Transverse colon (tissue), 4 donors: ENCODE measurements around the gene KRTAP20-1. TPM values are rescaled to one million over a fixed set of nuclear protein-coding genes. Genes with fewer than 3 reads are reported as not detected.

ENCODE experiments used
- DNase-seq: peaks from one replicate; pipeline ENCODE4 v3.0.0-alpha.2; 2019
- H3K27ac ChIP-seq, 4 donors: fragments of 200-600 bp; sonication (generic); 2 replicates each; pipeline ENCODE4 v1.5.1; 2016 to 2018; ENCODE audit warnings: inconsistent platforms in 4 of 4
- H3K27me3 ChIP-seq: fragments of 200-600 bp; sonication (generic); 2 replicates; pipeline ENCODE4 v1.5.1; 2017; ENCODE audit warnings: inconsistent platforms
- H3K36me3 ChIP-seq, 4 donors: fragments of 200-600 bp; sonication (generic); 2 replicates each; pipeline ENCODE4 v1.5.1; 2017 to 2019; ENCODE audit warnings: inconsistent platforms in 4 of 4
- H3K4me1 ChIP-seq, 4 donors: fragments of 200-600 bp; sonication (generic); 2 replicates each; pipeline ENCODE4 v1.5.1; 2017 to 2020; ENCODE audit warnings: inconsistent platforms in 4 of 4
- H3K4me3 ChIP-seq, 4 donors: fragments of 200-600 bp; sonication (generic); 1 replicate in 1 of 4; 2 replicates in 3 of 4; pipeline versions ENCODE4 v1.5.1 to v1.6.1; 2017 to 2019; ENCODE audit warnings: inconsistent platforms in 4 of 4
- H3K9me3 ChIP-seq, 2 donors: fragments of 200-600 bp; sonication (generic); 2 replicates each; pipeline ENCODE4 v1.5.1; 2017 to 2019; ENCODE audit warnings: inconsistent platforms in 2 of 2
- CTCF ChIP-seq, 5 experiments: fragments of 200-600 bp in 3 of 5; fragments of 450-650 bp in 2 of 5; sonication (generic) in 3 of 5; IDR thresholded peaks; 1 replicate in 2 of 5; 2 replicates in 3 of 5; pipeline ENCODE4 v1.5.1; 2016 to 2017; ENCODE audit warnings: antibody characterized with exemption in 5 of 5, inconsistent platforms in 3 of 5, mild to moderate bottlenecking in 2 of 5, moderate library complexity in 1 of 5
- EP300 ChIP-seq: sonication (generic); formaldehyde crosslinking; IDR thresholded peaks from one replicate; pipeline ENCODE4 v1.6.1; 2017; ENCODE audit warnings: antibody characterized with exemption, low read depth
- POLR2A ChIP-seq: fragments of 450-650 bp; IDR thresholded peaks from one replicate; pipeline ENCODE4 v1.6.1; 2016; ENCODE audit warnings: antibody characterized with exemption, mild to moderate bottlenecking, moderate library complexity
- POLR2AphosphoS5 ChIP-seq, 3 donors: sonication (generic); formaldehyde crosslinking; IDR thresholded peaks; one replicate each; pipeline ENCODE4 v1.6.1; 2016; ENCODE audit warnings: antibody characterized with exemption in 3 of 3
- WGBS, 2 donors: methylation state at CpG; one replicate each; pipeline ENCODE4 v1.1.5; 2018; ENCODE audit warnings: low coverage in 1 of 2; 5-methylcytosine and 5-hydroxymethylcytosine counted together
- in situ Hi-C, 4 donors: fragments of 200-750 bp; cut with MboI; loops; one replicate each; pipeline versions ENCODE4 v1.15.0 to v1.15.1; 2017; ENCODE audit warnings: low sequenced_read_pairs in 3 of 4, low pct_ligation_motif_present in 1 of 4, low pct_unique_long_range_greater_than_20kb in 1 of 4
- intact Hi-C: fragments of 100-400 bp; cut with DNase I; formaldehyde crosslinking; loops from one replicate; pipeline ENCODE4 v1.15.1; 2023; ENCODE audit warnings: low total_unique reads
- total RNA-seq, 4 donors: library from RNA; depleted of rRNA; stranded (reverse); fragments of >200 nt; gene quantifications; one replicate each; pipeline ENCODE4 v1.1.0, GENCODE V29; 2016

KRTAP20-1 gene
- total RNA-seq, 4 donors from 2014 or later, result not detected

DNA sequence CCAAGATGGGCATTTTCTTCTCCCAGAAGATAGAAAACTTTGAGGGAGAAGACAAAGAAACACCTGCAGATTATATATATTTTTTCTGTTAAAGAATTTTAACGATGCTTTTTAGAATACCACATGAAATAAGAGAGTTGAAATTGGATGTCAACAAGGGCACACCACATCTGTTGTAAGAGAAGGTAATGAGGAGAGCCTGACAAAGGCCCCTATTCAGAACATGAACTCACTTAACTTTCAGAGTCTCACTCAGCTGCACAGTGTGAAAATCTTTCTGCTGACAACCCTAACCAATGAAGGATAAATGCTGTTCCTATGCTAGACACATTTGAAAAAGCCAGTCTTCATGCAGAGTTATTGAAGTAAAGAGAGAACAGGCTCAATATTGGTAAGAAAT is 33.4 kb upstream of the KRTAP20-1 start:
- no peaks in the 10 kb centered on the region for H3K27me3 ChIP-seq
- no peak overlapping the region for H3K27ac ChIP-seq
- no peak overlapping the region for H3K4me3 ChIP-seq
- intact Hi-C loops, result no loop called here
- in situ Hi-C loops, result no loop called here
- no peaks in the 10 kb centered on the region for H3K36me3 ChIP-seq
- WGBS, 2 donors, result 54 to 67% methylated on average over 1 of the region's 1 CpG
- no peaks in the 10 kb centered on the region for H3K4me1 ChIP-seq
- TF ChIP-seq CTCF (IDR thresholded peaks at IDR 0.05), result no peak
- TF ChIP-seq POLR2A, result no peak
- TF ChIP-seq EP300, result no peak
- no peak for TF ChIP-seq POLR2AphosphoS5 (IDR thresholded peaks at IDR 0.05)
- DNase-seq, result no peak
- H3K9me3 ChIP-seq, result no peaks in the 10 kb centered on the region

DNA sequence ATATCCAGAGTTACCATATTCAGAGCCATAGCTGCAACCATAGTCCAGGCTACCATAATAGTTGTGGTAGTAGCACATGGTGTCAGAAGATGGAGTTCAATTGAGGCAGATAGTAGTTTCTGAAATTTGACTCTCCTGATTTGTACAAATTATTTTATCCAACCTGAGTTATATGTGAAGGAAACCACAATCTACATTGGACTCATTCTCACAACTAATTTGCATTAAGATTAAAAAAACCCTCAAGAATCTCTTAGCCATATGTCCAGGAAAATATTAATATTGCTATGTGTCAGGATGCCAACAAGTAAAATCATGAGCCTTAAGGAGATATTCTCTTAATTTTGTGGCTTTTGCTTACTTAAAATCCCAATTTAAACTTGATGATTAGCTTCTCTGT is 25.9 kb upstream of the KRTAP20-1 start, which contains the start of gene KRTAP22-2:
KRTAP22-2 (minus strand) TSS at position 101 of the 400 bp plus-strand sequence.
- intact Hi-C loops (no loop called here), in situ Hi-C loops (no loop called here)
- Histone ChIP-seq H3K4me3 (no peak within 1 kb of the TSS), H3K27ac (no peak within 1 kb of the TSS), H3K27me3 (no peaks in the 10 kb centered on the region), H3K4me1 (no peaks in the 10 kb centered on the region), H3K36me3 (no peaks in the 10 kb centered on the region), H3K9me3 (no peaks in the 10 kb centered on the region)
- no peak for DNase-seq
- TF ChIP-seq EP300, result no peak
- no peak for TF ChIP-seq POLR2A
- no peak for TF ChIP-seq POLR2AphosphoS5 (IDR thresholded peaks at IDR 0.05)
- no peak for TF ChIP-seq CTCF (IDR thresholded peaks at IDR 0.05)

DNA sequence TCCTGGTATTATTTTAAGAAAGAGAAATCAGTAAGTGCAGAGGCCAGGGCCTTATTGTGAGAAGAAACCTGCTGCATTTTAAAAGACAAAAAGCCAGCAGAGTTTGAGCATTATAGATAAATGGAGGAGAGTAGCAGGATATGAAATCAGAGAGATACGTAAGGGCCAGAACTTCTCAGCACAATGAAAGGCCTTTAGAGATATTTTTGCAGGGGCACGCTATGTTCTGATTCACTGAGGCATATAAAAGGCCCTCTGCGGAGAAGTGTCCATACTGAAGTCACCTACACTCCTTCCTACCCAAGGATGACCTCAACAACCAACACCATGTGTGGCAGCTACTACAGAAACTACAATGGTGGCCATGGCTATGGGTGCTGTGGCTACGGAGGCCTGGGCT is 24.1 kb upstream of the KRTAP20-1 start, which contains the start of gene KRTAP6-3:
KRTAP6-3 (plus strand) TSS at position 301 of the 400 bp plus-strand sequence; CDS start at position 307, 6 bp downstream.
- H3K4me1 ChIP-seq, result no peaks in the 10 kb centered on the region
- DNase-seq, result no peak
- H3K4me3 ChIP-seq, result no peak within 1 kb of the TSS
- in situ Hi-C loops, result no loop called here
- H3K27ac ChIP-seq, result no peak within 1 kb of the TSS
- WGBS, 2 donors, result 85 to 89% methylated on average over 2 to 4 of the region's 4 CpGs
- H3K36me3 ChIP-seq, result no peaks in the 10 kb centered on the region
- no peaks in the 10 kb centered on the region for H3K9me3 ChIP-seq
- intact Hi-C loops, result no loop called here
- TF ChIP-seq POLR2A (no peak), POLR2AphosphoS5 (IDR thresholded peaks at IDR 0.05) (no peak), EP300 (no peak), CTCF (IDR thresholded peaks at IDR 0.05) (no peak)
- no peaks in the 10 kb centered on the region for H3K27me3 ChIP-seq

DNA sequence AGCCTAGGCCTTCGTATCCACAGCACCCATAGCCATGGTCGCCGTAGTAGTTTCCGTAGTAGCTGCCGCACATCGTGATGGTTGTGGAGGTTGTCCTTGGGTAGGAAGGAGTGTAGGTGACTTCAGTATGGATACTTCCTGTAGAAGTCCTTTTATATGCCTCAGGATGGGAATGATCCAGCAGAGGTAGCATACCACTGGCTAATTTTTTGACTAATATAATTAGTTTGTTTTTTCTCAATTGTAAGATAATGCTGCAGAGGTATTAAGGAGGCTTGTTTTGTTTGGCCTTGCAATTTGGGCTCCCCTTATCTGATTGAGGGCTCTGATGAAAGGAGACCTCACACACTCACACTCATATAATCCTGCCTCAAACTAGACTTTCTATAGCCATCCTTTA is 17.4 kb upstream of the KRTAP20-1 start, which contains the start of gene KRTAP6-2:
KRTAP6-2 (minus strand) TSS at position 101 of the 400 bp plus-strand sequence; CDS start at position 73, 28 bp downstream.
- Histone ChIP-seq H3K9me3 (no peaks in the 10 kb centered on the region), H3K27ac (no peak within 1 kb of the TSS), H3K4me3 (no peak within 1 kb of the TSS), H3K36me3 (no peaks in the 10 kb centered on the region), H3K4me1 (no peaks in the 10 kb centered on the region), H3K27me3 (no peaks in the 10 kb centered on the region)
- DNase-seq, result no peak
- WGBS, 2 donors, result 96% methylated on average over 6 of the region's 6 CpGs; no CpG with 5 or more reads in 1 of the 2 donors
- in situ Hi-C loops, result no loop called here
- no peak for TF ChIP-seq POLR2A
- TF ChIP-seq POLR2AphosphoS5 (IDR thresholded peaks at IDR 0.05), result no peak
- no peak for TF ChIP-seq EP300
- no peak for TF ChIP-seq CTCF (IDR thresholded peaks at IDR 0.05)
- intact Hi-C loops, result no loop called here
